WERI-Rb-1 (cell line): ENCODE data around the gene POC5.

Source experiments
- DNase-seq: peaks from one replicate; pipeline ENCODE4 v3.0.0-alpha.2; 2020
- H3K27ac ChIP-seq: fragments of 250-450 bp; sonication (Bioruptor Pico); 2 replicates; pipeline ENCODE4 v1.5.1; 2020; ENCODE audit warnings: mild to moderate bottlenecking, moderate library complexity
- H3K27me3 ChIP-seq: fragments of 250-450 bp; sonication (Bioruptor Pico); 2 replicates; pipeline ENCODE4 v1.5.1; 2021; ENCODE audit warnings: mild to moderate bottlenecking, low read depth, moderate library complexity; ENCODE audit not compliant: insufficient read depth, severe bottlenecking
- H3K36me3 ChIP-seq: fragments of 250-450 bp; sonication (Bioruptor Pico); 2 replicates; pipeline ENCODE4 v1.5.1; 2020; ENCODE audit warnings: mild to moderate bottlenecking, moderate library complexity
- H3K4me3 ChIP-seq: 2 replicates; pipeline ENCODE4 v1.5.1; 2011; ENCODE audit warnings: low read depth, mild to moderate bottlenecking, control low read depth, low read length
- H3K9me3 ChIP-seq: fragments of 250-450 bp; sonication (Bioruptor Pico); 2 replicates; pipeline ENCODE4 v1.5.1; 2021; ENCODE audit warnings: mild to moderate bottlenecking, moderate library complexity; ENCODE audit not compliant: severe bottlenecking
- TF ChIP-seq, protein P1 (sequence below): IDR thresholded peaks from 2 replicates; pipeline ENCODE4 v1.5.1; 2011; ENCODE audit warnings: low read depth, mild to moderate bottlenecking, control low read depth, inconsistent platforms, low read length

Gene POC5

DNA sequence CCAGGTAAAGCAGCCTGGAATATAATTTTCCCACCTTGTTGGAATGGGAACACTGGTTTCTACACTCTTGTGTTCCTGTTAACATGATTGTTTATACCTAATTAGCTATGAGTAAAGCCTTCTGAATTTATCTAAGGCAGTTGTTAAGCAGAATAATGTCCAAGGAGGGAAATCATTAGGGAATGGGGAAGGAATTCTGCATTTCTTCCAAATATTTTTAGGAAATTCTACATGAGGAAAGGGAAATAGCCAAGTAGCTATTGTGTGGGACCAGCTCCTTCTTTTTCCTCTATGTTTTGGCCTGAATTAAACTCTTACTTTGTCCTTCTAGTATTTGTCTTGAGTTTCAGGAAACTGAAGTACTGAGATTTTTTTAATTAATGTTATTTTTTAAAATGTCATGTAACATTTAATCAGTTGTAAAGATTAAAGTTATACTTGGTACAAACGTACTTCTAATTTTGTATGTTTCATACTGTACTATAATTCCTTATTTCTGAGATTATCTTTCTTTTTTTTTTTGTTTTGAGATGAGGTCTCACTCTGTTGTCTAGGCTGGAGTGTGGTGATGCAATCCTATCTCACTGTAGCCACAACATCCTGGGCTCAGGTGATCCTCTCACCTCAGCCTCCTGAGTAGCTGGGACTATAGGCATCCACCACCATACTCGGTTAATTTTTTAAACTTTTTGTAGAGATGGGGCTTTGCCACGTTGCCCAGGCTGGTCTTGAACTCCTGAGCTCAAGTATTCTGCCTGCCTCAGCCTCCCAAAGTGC lies 77.5 kb downstream of the POC5 start:
- no peak overlapping the region for H3K27ac ChIP-seq
- no peaks in the 10 kb centered on the region for H3K27me3 ChIP-seq
- H3K36me3 ChIP-seq, result no peaks in the 10 kb centered on the region
- no peak for DNase-seq
- no peaks in the 10 kb centered on the region for H3K9me3 ChIP-seq
- TF ChIP-seq, protein P1, sequence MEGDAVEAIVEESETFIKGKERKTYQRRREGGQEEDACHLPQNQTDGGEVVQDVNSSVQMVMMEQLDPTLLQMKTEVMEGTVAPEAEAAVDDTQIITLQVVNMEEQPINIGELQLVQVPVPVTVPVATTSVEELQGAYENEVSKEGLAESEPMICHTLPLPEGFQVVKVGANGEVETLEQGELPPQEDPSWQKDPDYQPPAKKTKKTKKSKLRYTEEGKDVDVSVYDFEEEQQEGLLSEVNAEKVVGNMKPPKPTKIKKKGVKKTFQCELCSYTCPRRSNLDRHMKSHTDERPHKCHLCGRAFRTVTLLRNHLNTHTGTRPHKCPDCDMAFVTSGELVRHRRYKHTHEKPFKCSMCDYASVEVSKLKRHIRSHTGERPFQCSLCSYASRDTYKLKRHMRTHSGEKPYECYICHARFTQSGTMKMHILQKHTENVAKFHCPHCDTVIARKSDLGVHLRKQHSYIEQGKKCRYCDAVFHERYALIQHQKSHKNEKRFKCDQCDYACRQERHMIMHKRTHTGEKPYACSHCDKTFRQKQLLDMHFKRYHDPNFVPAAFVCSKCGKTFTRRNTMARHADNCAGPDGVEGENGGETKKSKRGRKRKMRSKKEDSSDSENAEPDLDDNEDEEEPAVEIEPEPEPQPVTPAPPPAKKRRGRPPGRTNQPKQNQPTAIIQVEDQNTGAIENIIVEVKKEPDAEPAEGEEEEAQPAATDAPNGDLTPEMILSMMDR, result no peak
- H3K4me3 ChIP-seq, result no peak overlapping the region

DNA sequence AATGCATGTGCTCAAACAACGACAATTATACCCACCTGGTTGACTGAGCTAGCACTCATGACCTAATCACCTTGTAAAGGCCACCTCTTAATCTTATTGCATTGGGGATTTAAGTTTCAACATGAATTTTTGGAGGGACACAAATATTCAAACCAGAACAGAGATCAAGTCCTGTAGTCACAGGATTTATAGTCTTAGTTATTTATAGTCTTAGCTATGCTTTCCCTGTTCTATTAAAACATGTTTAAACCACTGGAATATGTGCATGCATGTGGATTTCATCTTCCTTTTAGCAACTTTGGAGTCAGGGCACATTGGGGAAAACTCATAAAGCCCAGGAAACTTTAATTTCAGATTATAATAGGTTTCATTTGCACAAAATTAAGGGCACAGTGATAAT lies 79.3 kb downstream of the POC5 start:
- no peaks in the 10 kb centered on the region for H3K27me3 ChIP-seq
- TF ChIP-seq, protein P1, result no peak
- no peak overlapping the region for H3K4me3 ChIP-seq
- no peaks in the 10 kb centered on the region for H3K9me3 ChIP-seq
- DNase-seq, result no peak
- no peak overlapping the region for H3K27ac ChIP-seq
- H3K36me3 ChIP-seq, result no peaks in the 10 kb centered on the region

DNA sequence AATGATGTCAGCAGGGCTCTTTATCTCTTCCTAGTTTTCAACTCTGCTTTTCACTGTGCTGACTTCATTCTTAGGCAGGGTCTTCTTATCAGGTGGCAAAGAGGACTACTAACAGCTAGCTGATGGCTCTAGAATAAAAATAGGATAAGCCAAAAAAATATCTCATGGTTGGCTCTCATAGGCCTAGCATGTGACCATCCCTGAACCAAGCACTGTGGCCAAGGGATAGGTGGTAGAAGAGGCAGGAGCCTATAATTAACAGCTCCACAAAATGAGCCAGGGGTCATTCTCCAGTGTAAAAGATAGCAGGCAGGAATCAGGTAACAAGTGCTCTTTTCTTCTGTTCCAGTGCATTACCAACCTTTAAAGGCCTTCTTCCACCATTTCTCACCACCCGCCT lies 84.9 kb downstream of the POC5 start:
- Histone ChIP-seq H3K27ac (no peak overlapping the region), H3K9me3 (no peaks in the 10 kb centered on the region), H3K36me3 (no peaks in the 10 kb centered on the region), H3K27me3 (no peaks in the 10 kb centered on the region), H3K4me3 (no peak overlapping the region)
- no peak for DNase-seq
- TF ChIP-seq, protein P1, result no peak

DNA sequence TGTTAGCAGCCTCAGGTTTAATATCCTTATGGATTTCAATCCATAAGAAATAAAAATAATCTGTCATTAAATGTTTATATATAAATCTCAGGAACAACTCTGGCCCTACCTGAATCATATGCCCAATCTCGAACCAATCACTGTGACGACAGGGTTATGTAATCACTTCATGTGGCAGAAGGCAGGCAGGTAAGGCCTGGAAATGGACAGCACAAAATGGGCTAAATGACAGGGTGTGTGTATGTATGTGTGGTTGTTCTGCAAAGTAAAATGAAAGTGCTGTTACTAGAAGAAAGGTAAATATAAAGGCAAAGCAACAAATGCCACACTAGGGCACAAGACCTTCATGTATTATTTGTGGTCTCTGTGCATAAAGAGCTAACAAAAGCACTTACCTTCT lies 86.4 kb downstream of the POC5 start:
- TF ChIP-seq, protein P1, result no peak
- H3K27me3 ChIP-seq, result no peaks in the 10 kb centered on the region
- no peaks in the 10 kb centered on the region for H3K36me3 ChIP-seq
- H3K27ac ChIP-seq, result no peak overlapping the region
- H3K4me3 ChIP-seq, result no peak overlapping the region
- DNase-seq, result no peak
- H3K9me3 ChIP-seq, result no peaks in the 10 kb centered on the region

DNA sequence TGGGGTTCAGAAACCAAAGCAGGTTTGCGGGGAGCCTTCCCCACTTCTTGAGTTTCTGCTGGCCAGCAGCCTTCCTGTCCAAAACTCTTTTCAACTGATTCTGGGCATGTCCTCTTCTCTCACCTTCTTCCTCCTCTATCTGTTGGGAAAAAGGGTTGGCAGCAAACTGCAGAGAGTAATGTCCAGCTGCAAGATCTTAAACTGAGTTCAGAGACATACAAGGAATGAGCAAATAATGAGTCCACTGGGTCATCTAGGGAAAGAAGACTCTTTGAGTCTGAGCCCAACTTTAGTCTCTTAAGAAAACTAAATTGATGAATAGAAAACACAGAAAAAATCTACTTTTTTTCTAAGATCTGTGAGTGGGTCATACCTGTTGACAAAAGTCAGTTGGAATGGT lies 89.4 kb downstream of the POC5 start:
- no peak overlapping the region for H3K27ac ChIP-seq
- TF ChIP-seq, protein P1, result no peak

DNA sequence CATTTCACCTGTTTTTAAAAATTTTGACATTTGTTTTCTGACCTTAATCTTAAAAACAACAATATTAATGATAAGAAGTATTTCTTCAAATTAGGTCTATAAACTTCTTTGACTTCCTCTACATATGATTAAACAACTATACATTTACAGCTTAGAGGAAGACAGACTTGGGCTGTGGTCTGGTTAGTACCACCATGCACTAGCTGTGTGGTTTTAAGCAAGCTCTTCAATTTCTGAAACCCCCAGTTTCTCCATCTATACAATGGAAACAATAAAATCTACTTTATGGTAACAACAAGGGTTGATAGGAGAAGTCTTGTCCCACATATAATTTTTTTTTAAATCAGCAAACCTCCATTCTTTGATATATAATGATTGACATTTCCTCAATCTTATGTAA lies 90.3 kb downstream of the POC5 start:
- Histone ChIP-seq H3K36me3 (no peaks in the 10 kb centered on the region), H3K27me3 (no peaks in the 10 kb centered on the region), H3K9me3 (no peaks in the 10 kb centered on the region), H3K4me3 (no peak overlapping the region), H3K27ac (no peak overlapping the region)
- no peak for DNase-seq
- TF ChIP-seq, protein P1, result no peak

More for the DNA sequence above, 89.4 kb downstream of the POC5 start:
- DNase-seq, result no peak
- Histone ChIP-seq H3K4me3 (no peak overlapping the region), H3K27me3 (no peaks in the 10 kb centered on the region), H3K36me3 (no peaks in the 10 kb centered on the region), H3K9me3 (no peaks in the 10 kb centered on the region)
